Suprapubic skin (tissue), 4 donors: ENCODE data around the gene WWOX. TPM values are rescaled to one million over a fixed set of nuclear protein-coding genes. Genes with fewer than 3 reads are reported as not detected.

Experiments
- DNase-seq, 2 donors: peaks; one replicate each; pipeline ENCODE4 v3.0.0-alpha.2; 2019; ENCODE audit warnings: low spot score in 2 of 2
- H3K27ac ChIP-seq: fragments of 200-600 bp; sonication (generic); one replicate; pipeline ENCODE4 v1.5.1; 2019
- H3K27me3 ChIP-seq: fragments of 200-600 bp; sonication (generic); one replicate; pipeline ENCODE4 v1.5.1; 2019
- H3K36me3 ChIP-seq: fragments of 200-600 bp; sonication (generic); one replicate; pipeline ENCODE4 v1.5.1; 2019
- H3K4me1 ChIP-seq: fragments of 200-600 bp; sonication (generic); one replicate; pipeline ENCODE4 v1.5.1; 2019
- H3K4me3 ChIP-seq: fragments of 200-600 bp; sonication (generic); one replicate; pipeline ENCODE4 v1.5.1; 2019; ENCODE audit warnings: mild to moderate bottlenecking
- H3K9me3 ChIP-seq: fragments of 200-600 bp; sonication (generic); one replicate; pipeline ENCODE4 v1.5.1; 2019
- CTCF ChIP-seq, 2 donors: fragments of 200-600 bp in 1 of 2; fragments of 450-650 bp in 1 of 2; sonication (generic) in 1 of 2; IDR thresholded peaks; one replicate each; pipeline ENCODE4 v1.5.1; 2016 to 2019; ENCODE audit warnings: antibody characterized with exemption in 2 of 2, mild to moderate bottlenecking in 1 of 2, moderate library complexity in 1 of 2
- EP300 ChIP-seq: sonication (generic); formaldehyde crosslinking; IDR thresholded peaks from one replicate; pipeline ENCODE4 v1.6.1; 2017; ENCODE audit warnings: antibody characterized with exemption
- POLR2A ChIP-seq, 2 donors: fragments of 450-650 bp; IDR thresholded peaks; one replicate each; pipeline ENCODE4 v1.6.1; 2017; ENCODE audit warnings: antibody characterized with exemption in 2 of 2, mild to moderate bottlenecking in 2 of 2, moderate library complexity in 2 of 2
- POLR2AphosphoS5 ChIP-seq, 3 donors: sonication (generic); formaldehyde crosslinking; IDR thresholded peaks; one replicate each; pipeline ENCODE4 v1.6.1; 2017; ENCODE audit warnings: antibody characterized with exemption in 3 of 3
- WGBS: methylation state at CpG from one replicate; pipeline ENCODE4 v1.1.5; 2018; 5-methylcytosine and 5-hydroxymethylcytosine counted together
- total RNA-seq, 4 donors: library from RNA; depleted of rRNA; stranded (reverse); fragments of >200 nt; gene quantifications; one replicate each; pipeline ENCODE4 v1.1.0, GENCODE V29; 2016

WWOX gene
- total RNA-seq, 4 donors from 2014 or later = 29.6 to 104 (median 47.3) TPM

GRCh38 chr16:78543023-78543422, 443.6 kb downstream of the WWOX start:
- Histone ChIP-seq H3K4me3 (no peak overlapping the region), H3K4me1 (peaks cover 9% of the 10 kb centered on the region), H3K27ac (no peak overlapping the region), H3K36me3 (no peaks in the 10 kb centered on the region), H3K9me3 (no peaks in the 10 kb centered on the region), H3K27me3 (no peaks in the 10 kb centered on the region)
- no peak for DNase-seq
- WGBS = 58% methylated on average over 6 of the region's 7 CpGs
- TF ChIP-seq POLR2AphosphoS5 (IDR thresholded peaks at IDR 0.05) (no peak), EP300 (no peak), CTCF (IDR thresholded peaks at IDR 0.05) (no peak), POLR2A (IDR thresholded peaks at IDR 0.05) (no peak)

- Histone ChIP-seq H3K9me3 (no peaks in the 10 kb centered on the region), H3K27ac (no peak overlapping the region), H3K4me1 (no peaks in the 10 kb centered on the region), H3K27me3 (no peaks in the 10 kb centered on the region), H3K36me3 (no peaks in the 10 kb centered on the region), H3K4me3 (no peak overlapping the region)
- DNase-seq = no peak
- TF ChIP-seq CTCF (IDR thresholded peaks at IDR 0.05) (no peak), EP300 (no peak), POLR2AphosphoS5 (IDR thresholded peaks at IDR 0.05) (no peak), POLR2A (IDR thresholded peaks at IDR 0.05) (no peak)
- WGBS = 89% methylated on average over 6 of the region's 6 CpGs
Measured at GRCh38 chr16:78549366-78549765, 449.9 kb downstream of the WWOX start.

GRCh38 chr16:78551487-78552085, 452.1 kb downstream of the WWOX start:
- TF ChIP-seq POLR2AphosphoS5 (IDR thresholded peaks at IDR 0.05) (no peak), CTCF (IDR thresholded peaks at IDR 0.05) (no peak), POLR2A (IDR thresholded peaks at IDR 0.05) (no peak), EP300 (no peak)

GRCh38 chr16:78552106-78552675, 452.7 kb downstream of the WWOX start:
- Histone ChIP-seq H3K4me1 (no peaks in the 10 kb centered on the region), H3K36me3 (no peaks in the 10 kb centered on the region), H3K4me3 (no peak overlapping the region), H3K9me3 (no peaks in the 10 kb centered on the region), H3K27me3 (no peaks in the 10 kb centered on the region), H3K27ac (no peak overlapping the region)
- no peak for DNase-seq
- WGBS = 80% methylated on average over 16 of the region's 16 CpGs
- no peak for TF ChIP-seq EP300
- no peak for TF ChIP-seq POLR2A (IDR thresholded peaks at IDR 0.05)
- TF ChIP-seq CTCF (IDR thresholded peaks at IDR 0.05) = no peak
- no peak for TF ChIP-seq POLR2AphosphoS5 (IDR thresholded peaks at IDR 0.05)

More at GRCh38 chr16:78551487-78552085, 452.1 kb downstream of the WWOX start:
- Histone ChIP-seq H3K4me1 (no peaks in the 10 kb centered on the region), H3K9me3 (no peaks in the 10 kb centered on the region), H3K4me3 (no peak overlapping the region), H3K27ac (no peak overlapping the region), H3K27me3 (no peaks in the 10 kb centered on the region), H3K36me3 (no peaks in the 10 kb centered on the region)
- DNase-seq = no peak
- 47% methylated on average over 11 of the region's 12 CpGs for WGBS

- no peak for DNase-seq
- TF ChIP-seq EP300 (no peak), POLR2AphosphoS5 (IDR thresholded peaks at IDR 0.05) (no peak), POLR2A (IDR thresholded peaks at IDR 0.05) (no peak), CTCF (IDR thresholded peaks at IDR 0.05) (no peak)
- Histone ChIP-seq H3K9me3 (no peaks in the 10 kb centered on the region), H3K27ac (no peak overlapping the region), H3K27me3 (no peaks in the 10 kb centered on the region), H3K36me3 (no peaks in the 10 kb centered on the region), H3K4me3 (no peak overlapping the region), H3K4me1 (no peaks in the 10 kb centered on the region)
- 100% methylated on average over 1 of the region's 1 CpG for WGBS
Measured at GRCh38 chr16:78552716-78553115, 453.3 kb downstream of the WWOX start.
